Endothelial cell of umbilical vein (primary cell): Measurements from ENCODE around the gene PTPRD. TPM values are rescaled to one million over a fixed set of nuclear protein-coding genes. Genes with fewer than 3 reads are reported as not detected.
A peak's percentile ranks its signal among the peaks of the same experiment; 100 is the strongest.

Experiments
- BruUV-seq: library from RNA; stranded (reverse); fragments of 400-500 nt; replicated peaks from 2 replicates; lab custom pipeline; 2021; lab: Mats Ljungman, UMichigan
- CTCF ChIA-PET: fragments of 300-600, 350-600 bp; sonication (Branson Sonifier 250); formaldehyde crosslinking; loops from one replicate; lab custom pipeline; 2021; ENCODE audit warnings: antibody characterized with exemption, inconsistent platforms; lab: Charles Lee
- POLR2A ChIA-PET: fragments of 300-600, 350-600 bp; sonication (Branson Sonifier 250); formaldehyde crosslinking; loops from one replicate; lab custom pipeline; 2021; ENCODE audit warnings: antibody characterized with exemption, inconsistent platforms; lab: Charles Lee
- DNase-seq: peaks from one replicate; pipeline ENCODE4 v3.0.0-alpha.2; 2011; ENCODE audit warnings: low read depth, low spot score
- FAIRE-seq: peaks from 2 replicates; lab custom pipeline; 2011; peaks lifted over from hg19 to GRCh38; lab: Jason Lieb, UNC
- H2AFZ ChIP-seq: 2 replicates; pipeline ENCODE4 v1.6.0; 2012; ENCODE audit warnings: low read depth, low read length, control low read depth, inconsistent platforms
- H3K27ac ChIP-seq: 2 replicates; pipeline ENCODE4 v1.5.1; 2011; ENCODE audit warnings: low read depth, mild to moderate bottlenecking, control low read depth, low read length, moderate library complexity; ENCODE audit not compliant: insufficient read depth
- H3K27me3 ChIP-seq, 2 experiments: 2 replicates each; pipeline versions ENCODE4 v1.6.0 to v1.6.1; 2011; ENCODE audit warnings: low read length in 2 of 2, mixed read lengths in 1 of 2; ENCODE audit not compliant: control insufficient read depth in 2 of 2, insufficient read depth in 2 of 2
- H3K36me3 ChIP-seq, 2 experiments: 2 replicates in 1 of 2; 3 replicates in 1 of 2; pipeline ENCODE4 v1.5.1; 2011; ENCODE audit warnings: low read length in 2 of 2, mild to moderate bottlenecking in 1 of 2, moderate library complexity in 1 of 2; ENCODE audit not compliant: control insufficient read depth in 2 of 2, insufficient read depth in 2 of 2; ENCODE audit errors: extremely low read depth in 1 of 2
- H3K4me1 ChIP-seq: 3 replicates; pipeline ENCODE4 v1.5.1; 2011; ENCODE audit warnings: mild to moderate bottlenecking, low read length; ENCODE audit not compliant: control insufficient read depth, insufficient read depth; ENCODE audit errors: extremely low read depth
- H3K4me2 ChIP-seq: 2 replicates; pipeline ENCODE4 v1.6.1; 2011; ENCODE audit warnings: low read length, control low read depth, mixed read lengths; ENCODE audit not compliant: insufficient read depth
- H3K4me3 ChIP-seq, 3 experiments: fragments of 200-600 bp in 1 of 3; sonication (generic), shearing (Covaris generic) in 1 of 3; replicated peaks in 1 of 3; 2 replicates each; pipeline ENCODE4 v1.5.1; 2011 to 2016; ENCODE audit warnings: control low read depth in 3 of 3, low read length in 3 of 3, mild to moderate bottlenecking in 2 of 3, inconsistent platforms in 1 of 3, low read depth in 1 of 3, moderate library complexity in 1 of 3; ENCODE audit not compliant: insufficient read depth in 1 of 3
- H3K79me2 ChIP-seq: 2 replicates; pipeline ENCODE4 v1.6.0; 2012; ENCODE audit warnings: low read length, inconsistent platforms; ENCODE audit not compliant: control insufficient read depth, insufficient read depth
- H3K9ac ChIP-seq: replicated peaks from 2 replicates; pipeline ENCODE3; 2011; ENCODE audit warnings: low read length, control low read depth; ENCODE audit not compliant: insufficient read depth; ENCODE audit errors: extremely low read depth
- H3K9me1 ChIP-seq: replicated peaks from 3 replicates; pipeline ENCODE4 v1.6.0; 2011; ENCODE audit warnings: mild to moderate bottlenecking, low read length; ENCODE audit not compliant: control insufficient read depth, insufficient read depth; ENCODE audit errors: extremely low read depth
- H3K9me3 ChIP-seq: replicated peaks from 2 replicates; pipeline ENCODE4 v1.5.1; 2012; ENCODE audit warnings: low read length, inconsistent platforms; ENCODE audit not compliant: control insufficient read depth, insufficient read depth
- H4K20me1 ChIP-seq: replicated peaks from 2 replicates; pipeline ENCODE3; 2011; ENCODE audit warnings: mild to moderate bottlenecking, low read length; ENCODE audit not compliant: control insufficient read depth, insufficient read depth; ENCODE audit errors: extremely low read depth
- EZH2 ChIP-seq: IDR thresholded peaks from 2 replicates; pipeline ENCODE4 v1.6.1; 2012; ENCODE audit warnings: borderline replicate concordance, low read depth, mild to moderate bottlenecking, moderate library complexity, low read length, inconsistent platforms; ENCODE audit not compliant: severe bottlenecking
- FOS ChIP-seq: IDR thresholded peaks from 2 replicates; pipeline ENCODE4 v1.6.1; 2011; ENCODE audit warnings: mild to moderate bottlenecking, low read length, moderate library complexity, borderline replicate concordance; ENCODE audit not compliant: insufficient read depth
- GATA2 ChIP-seq: IDR thresholded peaks from 2 replicates; pipeline ENCODE4 v1.7.0; 2011; ENCODE audit warnings: low read depth, mild to moderate bottlenecking, moderate library complexity, mixed read lengths, low read length; ENCODE audit not compliant: insufficient read length, insufficient read depth
- JUN ChIP-seq: IDR thresholded peaks from 2 replicates; pipeline ENCODE4 v1.6.1; 2011; ENCODE audit warnings: borderline replicate concordance, low read depth; ENCODE audit not compliant: insufficient read length, insufficient read depth
- MYC ChIP-seq: IDR thresholded peaks from one replicate; pipeline ENCODE4 v1.6.1; 2011; ENCODE audit warnings: mild to moderate bottlenecking, low read depth, low read length
- POLR2A ChIP-seq: IDR thresholded peaks from 2 replicates; pipeline ENCODE4 v1.6.1; 2012; ENCODE audit warnings: low read depth, mild to moderate bottlenecking, control low read depth, low read length
- POLR2AphosphoS5 ChIP-seq: IDR thresholded peaks from 2 replicates; pipeline ENCODE4 v1.6.1; 2012; ENCODE audit warnings: low read depth, mild to moderate bottlenecking, control low read depth, low read length, moderate library complexity; ENCODE audit not compliant: insufficient read depth
- dilution Hi-C: fragments of 300-500 bp; cut with MboI; formaldehyde crosslinking; loops from one replicate; pipeline ENCODE4 v1.15.0; 2019; ENCODE audit warnings: low sequenced_read_pairs; ENCODE audit not compliant: extremely low pct_ligation_motif_present
- intact Hi-C: fragments of 100-400 bp; cut with micrococcal nuclease; formaldehyde crosslinking; loops from one replicate; pipeline ENCODE4 v1.10.0; 2022
- polyA plus RNA-seq, 4 experiments: library from polyadenylated mRNA; depleted of rRNA in 3 of 4; stranded (reverse) in 3 of 4; unstranded in 1 of 4; fragments of >200 nt; gene quantifications; 2 replicates each; pipeline versions ENCODE4 v1.2.1 to v1.2.3, GENCODE V29; 2011 to 2012; ENCODE audit warnings: missing spikeins in 1 of 4
- total RNA-seq: library from RNA; stranded (reverse); gene quantifications from 2 replicates; pipeline ENCODE4 v1.2.3, GENCODE V29; 2021
- TF ChIP-seq, protein P1 (sequence below), 2 donors: IDR thresholded peaks; 1 replicate in 1 of 2; 2 replicates in 1 of 2; pipeline ENCODE4 v1.5.1; 2011; ENCODE audit warnings: low read length in 2 of 2, mild to moderate bottlenecking in 2 of 2, moderate library complexity in 2 of 2, control low read depth in 1 of 2, inconsistent platforms in 1 of 2, low read depth in 1 of 2; ENCODE audit not compliant: insufficient read depth in 1 of 2; ENCODE audit errors: extremely low read depth in 1 of 2
- TF ChIP-seq, protein P2 (sequence below): IDR thresholded peaks from 2 replicates; pipeline ENCODE4 v1.6.1; 2011; ENCODE audit not compliant: insufficient read depth, insufficient read length

The PTPRD gene
- total and polyA plus RNA-seq, 2 donors (not counting 3 experiments of a cell fraction or from before 2014, with no cell fraction given), result 5.5 to 5.7 TPM

DNA sequence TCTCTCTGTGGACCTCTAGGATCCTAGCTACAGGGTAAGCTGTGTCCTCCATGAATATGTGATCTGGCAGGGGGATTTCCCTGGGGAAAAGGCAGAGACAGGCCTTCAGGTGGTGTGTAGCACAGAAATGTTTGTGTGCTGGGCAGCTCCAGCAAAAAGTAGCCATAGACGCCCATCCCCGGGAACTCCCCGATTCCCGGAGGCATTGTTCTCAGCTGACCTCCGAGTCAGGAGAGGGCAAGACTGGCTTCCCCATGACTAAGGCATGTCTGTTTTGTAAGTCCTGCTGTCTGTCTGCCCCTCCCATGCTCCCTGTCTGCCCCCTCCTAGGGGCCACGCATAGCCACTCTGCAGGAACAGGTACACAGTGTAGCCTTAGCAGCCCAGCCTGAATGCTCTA is 834.5 kb downstream of the PTPRD start:
- TF ChIP-seq FOS, result no peak
- dilution Hi-C loops (no loop called here), intact Hi-C loops (no loop called here)
- Histone ChIP-seq H3K79me2 (no peaks in the 10 kb centered on the region), H3K4me2 (no peak overlapping the region), H3K27ac (peak overlapping the region; percentile 43), H3K9me1 (no peaks in the 10 kb centered on the region), H3K4me3 (no peak overlapping the region), H3K27me3 (no peaks in the 10 kb centered on the region), H3K9me3 (no peaks in the 10 kb centered on the region), H2AFZ (peak overlapping the region; percentile 18), H3K36me3 (no peaks in the 10 kb centered on the region), H3K4me1 (peaks cover 37% of the 10 kb centered on the region), H4K20me1 (no peaks in the 10 kb centered on the region), H3K9ac (no peak overlapping the region)
- no TSS peak for BruUV-seq
- DNase-seq, result peak; percentile 24
- FAIRE-seq, result no peak
- POLR2A ChIA-PET, result no interaction called here
- CTCF ChIA-PET, result interaction anchor here (1.0 to 3.1 kb wide), 3 partner anchors 12 to 171 kb away, joined by 3 to 20 read pairs (median 16); no protein-coding TSS in a partner anchor

DNA sequence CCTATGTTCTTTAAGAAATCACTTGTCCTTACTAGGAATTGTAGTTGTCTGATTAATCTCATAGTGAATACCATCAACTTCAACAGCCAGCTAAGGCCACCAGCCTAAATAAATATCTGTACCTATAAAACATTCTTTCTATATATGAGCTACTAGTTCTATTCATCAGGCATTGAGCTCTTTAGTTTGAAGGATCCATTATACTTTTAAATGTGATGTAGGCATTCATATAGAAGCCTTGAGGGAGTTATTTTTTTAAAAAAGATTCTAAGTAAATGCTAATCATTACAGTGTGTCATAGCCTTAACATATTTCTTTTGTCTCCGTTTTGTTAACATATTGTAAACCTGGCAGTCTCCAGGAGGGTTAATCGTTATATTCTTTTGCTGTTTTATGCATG is 838.3 kb downstream of the PTPRD start:
- no peak overlapping the region for H2AFZ ChIP-seq
- peaks cover 22% of the 10 kb centered on the region for H3K4me1 ChIP-seq
- ChIA-PET POLR2A (no interaction called here), CTCF (interaction anchor here (1.1 to 1.3 kb wide), 2 partner anchors 17 to 26 kb away, joined by 3 read pairs; no protein-coding TSS in a partner anchor)
- no peaks in the 10 kb centered on the region for H3K9me3 ChIP-seq
- no TSS peak for BruUV-seq
- no peak overlapping the region for H3K27ac ChIP-seq
- no peaks in the 10 kb centered on the region for H4K20me1 ChIP-seq
- H3K79me2 ChIP-seq, result no peaks in the 10 kb centered on the region
- H3K4me2 ChIP-seq, result no peak overlapping the region
- FAIRE-seq, result no peak
- dilution Hi-C loops, result no loop called here
- no peak overlapping the region for H3K4me3 ChIP-seq
- no peaks in the 10 kb centered on the region for H3K27me3 ChIP-seq
- H3K36me3 ChIP-seq, result no peaks in the 10 kb centered on the region
- DNase-seq, result no peak
- intact Hi-C loops, result no loop called here
- H3K9ac ChIP-seq, result no peak overlapping the region
- TF ChIP-seq POLR2AphosphoS5, result no peak
- no peak for TF ChIP-seq POLR2A
- TF ChIP-seq MYC, result no peak
- TF ChIP-seq GATA2, result no peak
- no peak for TF ChIP-seq FOS
- TF ChIP-seq, protein P1, sequence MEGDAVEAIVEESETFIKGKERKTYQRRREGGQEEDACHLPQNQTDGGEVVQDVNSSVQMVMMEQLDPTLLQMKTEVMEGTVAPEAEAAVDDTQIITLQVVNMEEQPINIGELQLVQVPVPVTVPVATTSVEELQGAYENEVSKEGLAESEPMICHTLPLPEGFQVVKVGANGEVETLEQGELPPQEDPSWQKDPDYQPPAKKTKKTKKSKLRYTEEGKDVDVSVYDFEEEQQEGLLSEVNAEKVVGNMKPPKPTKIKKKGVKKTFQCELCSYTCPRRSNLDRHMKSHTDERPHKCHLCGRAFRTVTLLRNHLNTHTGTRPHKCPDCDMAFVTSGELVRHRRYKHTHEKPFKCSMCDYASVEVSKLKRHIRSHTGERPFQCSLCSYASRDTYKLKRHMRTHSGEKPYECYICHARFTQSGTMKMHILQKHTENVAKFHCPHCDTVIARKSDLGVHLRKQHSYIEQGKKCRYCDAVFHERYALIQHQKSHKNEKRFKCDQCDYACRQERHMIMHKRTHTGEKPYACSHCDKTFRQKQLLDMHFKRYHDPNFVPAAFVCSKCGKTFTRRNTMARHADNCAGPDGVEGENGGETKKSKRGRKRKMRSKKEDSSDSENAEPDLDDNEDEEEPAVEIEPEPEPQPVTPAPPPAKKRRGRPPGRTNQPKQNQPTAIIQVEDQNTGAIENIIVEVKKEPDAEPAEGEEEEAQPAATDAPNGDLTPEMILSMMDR (IDR thresholded peaks at IDR 0.05; ENCODE audit: extremely low read depth in 1 of 2, insufficient read depth in 1 of 2, low read depth in 1 of 2, low read length in 2 of 2), result no peak
- TF ChIP-seq JUN, result no peak
- TF ChIP-seq EZH2, result no peak
- TF ChIP-seq, protein P2, sequence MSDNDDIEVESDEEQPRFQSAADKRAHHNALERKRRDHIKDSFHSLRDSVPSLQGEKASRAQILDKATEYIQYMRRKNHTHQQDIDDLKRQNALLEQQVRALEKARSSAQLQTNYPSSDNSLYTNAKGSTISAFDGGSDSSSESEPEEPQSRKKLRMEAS, result no peak
- no peaks in the 10 kb centered on the region for H3K9me1 ChIP-seq
